ENCODE results near the gene SLMAP. TPM values are rescaled to one million over a fixed set of nuclear protein-coding genes. Genes with fewer than 3 reads are reported as not detected.

SLMAP gene
- total and polyA plus RNA-seq, 2 donors from 2014 or later, result 22.0 to 86.1 TPM

DNA sequence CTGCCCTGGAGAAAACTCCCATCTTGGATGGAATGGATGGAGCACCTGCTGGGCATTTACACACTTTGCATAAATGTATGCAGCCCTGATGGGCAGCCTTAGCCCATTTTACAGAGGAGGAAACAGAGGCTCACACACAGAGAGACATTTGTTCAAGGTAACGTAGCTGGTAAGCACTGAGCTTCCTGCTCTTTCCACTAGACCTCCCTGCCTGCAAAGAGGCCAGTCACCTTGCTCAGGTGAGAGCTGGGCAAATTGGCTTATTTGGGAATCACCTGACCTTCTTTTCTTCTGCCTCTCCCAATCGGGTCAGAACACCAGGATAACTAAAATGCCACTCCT, 200.7 kb downstream of the SLMAP start:
- Histone ChIP-seq H3K4me3 (ENCODE audit: low read length in 3 of 3) (no peak overlapping the region), H3K27me3 (ENCODE audit: control insufficient read depth, insufficient read depth, low read length) (no peaks in the 10 kb centered on the region), H3K9ac (ENCODE audit: low read length in 3 of 3) (peak overlapping the region in 1 of 3 donors; percentile 10), H3K4me1 (ENCODE audit: control insufficient read depth in 2 of 3, insufficient read depth in 2 of 3, low read depth in 1 of 3, low read length in 3 of 3) (peaks cover 0 to 25% (median 12%) of the 10 kb centered on the region in 3 donors), H3K9me3 (ENCODE audit: control insufficient read depth in 2 of 3, insufficient read depth in 1 of 3, low read length in 3 of 3) (no peaks in the 10 kb centered on the region), H3K27ac (ENCODE audit: low read depth in 2 of 2, low read length in 2 of 2) (no peak overlapping the region), H3K36me3 (ENCODE audit: control insufficient read depth in 2 of 3, insufficient read depth in 3 of 3, low read length in 3 of 3) (no peaks in the 10 kb centered on the region)
- TF ChIP-seq, protein P1, sequence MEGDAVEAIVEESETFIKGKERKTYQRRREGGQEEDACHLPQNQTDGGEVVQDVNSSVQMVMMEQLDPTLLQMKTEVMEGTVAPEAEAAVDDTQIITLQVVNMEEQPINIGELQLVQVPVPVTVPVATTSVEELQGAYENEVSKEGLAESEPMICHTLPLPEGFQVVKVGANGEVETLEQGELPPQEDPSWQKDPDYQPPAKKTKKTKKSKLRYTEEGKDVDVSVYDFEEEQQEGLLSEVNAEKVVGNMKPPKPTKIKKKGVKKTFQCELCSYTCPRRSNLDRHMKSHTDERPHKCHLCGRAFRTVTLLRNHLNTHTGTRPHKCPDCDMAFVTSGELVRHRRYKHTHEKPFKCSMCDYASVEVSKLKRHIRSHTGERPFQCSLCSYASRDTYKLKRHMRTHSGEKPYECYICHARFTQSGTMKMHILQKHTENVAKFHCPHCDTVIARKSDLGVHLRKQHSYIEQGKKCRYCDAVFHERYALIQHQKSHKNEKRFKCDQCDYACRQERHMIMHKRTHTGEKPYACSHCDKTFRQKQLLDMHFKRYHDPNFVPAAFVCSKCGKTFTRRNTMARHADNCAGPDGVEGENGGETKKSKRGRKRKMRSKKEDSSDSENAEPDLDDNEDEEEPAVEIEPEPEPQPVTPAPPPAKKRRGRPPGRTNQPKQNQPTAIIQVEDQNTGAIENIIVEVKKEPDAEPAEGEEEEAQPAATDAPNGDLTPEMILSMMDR (IDR thresholded peaks at IDR 0.05; ENCODE audit: borderline replicate concordance, extremely low read depth, insufficient read depth), result no peak
- FAIRE-seq, result no peak
- intact Hi-C loops (cut with DNase I), result no loop called here
- no peak for DNase-seq

- H3K4me1 ChIP-seq (ENCODE audit: control insufficient read depth in 2 of 3, insufficient read depth in 2 of 3, low read depth in 1 of 3, low read length in 3 of 3), result peaks cover 0 to 18% (median 2%) of the 10 kb centered on the region in 3 donors
- no peak for DNase-seq
- TF ChIP-seq, protein P1 (IDR thresholded peaks at IDR 0.05; ENCODE audit: borderline replicate concordance, extremely low read depth, insufficient read depth), result no peak
- intact Hi-C loops (cut with DNase I), result no loop called here
- H3K9me3 ChIP-seq (ENCODE audit: control insufficient read depth in 2 of 3, insufficient read depth in 1 of 3, low read length in 3 of 3), result no peaks in the 10 kb centered on the region
- H3K27ac ChIP-seq (ENCODE audit: low read depth in 2 of 2, low read length in 2 of 2), result no peak overlapping the region
- H3K4me3 ChIP-seq (ENCODE audit: low read length in 3 of 3), result no peak overlapping the region
- no peak overlapping the region for H3K9ac ChIP-seq (ENCODE audit: low read length in 3 of 3)
- FAIRE-seq, result no peak
- H3K27me3 ChIP-seq (ENCODE audit: control insufficient read depth, insufficient read depth, low read length), result no peaks in the 10 kb centered on the region
- no peaks in the 10 kb centered on the region for H3K36me3 ChIP-seq (ENCODE audit: control insufficient read depth in 2 of 3, insufficient read depth in 3 of 3, low read length in 3 of 3)
Observed at GRCh38 chr3:57957824-57958223, 201.7 kb downstream of the SLMAP start.

DNA sequence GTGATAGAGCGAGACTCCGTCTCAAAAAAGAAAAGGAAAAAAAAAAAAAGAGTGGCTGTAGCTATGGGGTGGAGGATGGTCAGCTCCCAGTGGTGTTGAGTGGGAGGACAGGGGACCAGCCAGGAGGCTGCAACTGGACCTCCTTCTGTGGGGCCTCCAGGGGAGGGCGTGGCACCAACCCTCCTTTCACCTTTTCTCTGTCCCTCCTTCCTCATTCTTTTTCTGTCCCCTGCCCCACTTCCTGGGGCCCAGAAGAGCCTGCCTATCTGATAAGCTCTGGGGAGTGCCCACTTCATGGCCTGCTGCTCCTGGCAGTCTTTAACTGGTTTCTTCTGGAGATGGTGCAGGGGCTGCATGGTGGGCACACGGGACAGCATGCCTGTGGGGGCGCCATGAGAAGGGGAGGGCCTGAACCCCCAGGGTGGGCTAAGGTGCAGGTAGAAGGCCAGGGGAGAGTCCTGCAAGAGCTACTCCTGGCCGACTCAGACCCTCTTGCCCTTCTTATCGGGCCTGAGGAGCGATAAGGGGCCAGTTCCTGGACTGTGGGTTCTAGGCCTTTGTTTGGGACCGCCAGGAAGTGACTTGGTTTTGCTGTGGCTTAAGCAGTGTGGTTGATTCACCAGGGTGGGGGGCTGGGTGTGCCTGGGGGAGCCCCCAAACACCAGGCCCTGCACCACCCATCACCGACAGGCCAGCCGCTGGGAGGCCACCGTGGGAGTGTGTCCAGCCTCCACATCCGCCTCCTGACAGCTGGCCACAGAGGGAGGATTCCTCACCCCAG, 202.7 kb downstream of the SLMAP start:
- no peak overlapping the region for H3K9ac ChIP-seq (ENCODE audit: low read length in 3 of 3)
- peak overlapping the region in 1 of 2 donors; percentile 41 for H3K27ac ChIP-seq (ENCODE audit: low read depth in 2 of 2, low read length in 2 of 2)

More for the DNA sequence above, 202.7 kb downstream of the SLMAP start:
- H3K4me1 ChIP-seq (ENCODE audit: control insufficient read depth in 2 of 3, insufficient read depth in 2 of 3, low read depth in 1 of 3, low read length in 3 of 3), result peaks cover 0 to 14% (median 0%) of the 10 kb centered on the region in 3 donors
- peak in 2 of 5 donors; percentile 46 to 79 for DNase-seq
- no peak for FAIRE-seq
- H3K4me3 ChIP-seq (ENCODE audit: low read length in 3 of 3), result no peak overlapping the region
- H3K9me3 ChIP-seq (ENCODE audit: control insufficient read depth in 2 of 3, insufficient read depth in 1 of 3, low read length in 3 of 3), result no peaks in the 10 kb centered on the region
- intact Hi-C loops (cut with DNase I), result no loop called here
- H3K27me3 ChIP-seq (ENCODE audit: control insufficient read depth, insufficient read depth, low read length), result no peaks in the 10 kb centered on the region
- TF ChIP-seq, protein P1 (IDR thresholded peaks at IDR 0.05; ENCODE audit: borderline replicate concordance, extremely low read depth, insufficient read depth), result no peak
- H3K36me3 ChIP-seq (ENCODE audit: control insufficient read depth in 2 of 3, insufficient read depth in 3 of 3, low read length in 3 of 3), result no peaks in the 10 kb centered on the region

Data from kidney (tissue), 14 donors.